Testis (tissue), 2 donors: ENCODE data around the gene SS18.

Experiments
- POLR2A ChIP-seq: fragments of 450-650 bp; IDR thresholded peaks from one replicate; pipeline ENCODE4 v1.6.1; 2017; ENCODE audit warnings: antibody characterized with exemption, mild to moderate bottlenecking, moderate library complexity
- TF ChIP-seq, protein P1 (sequence below), 3 experiments: fragments of 450-650 bp in 2 of 3; fragments of 200-600 bp in 1 of 3; sonication (generic) in 1 of 3; IDR thresholded peaks; one replicate each; pipeline ENCODE4 v1.5.1; 2016 to 2019; ENCODE audit warnings: antibody characterized with exemption in 3 of 3, mild to moderate bottlenecking in 2 of 3, moderate library complexity in 1 of 3

DNA sequence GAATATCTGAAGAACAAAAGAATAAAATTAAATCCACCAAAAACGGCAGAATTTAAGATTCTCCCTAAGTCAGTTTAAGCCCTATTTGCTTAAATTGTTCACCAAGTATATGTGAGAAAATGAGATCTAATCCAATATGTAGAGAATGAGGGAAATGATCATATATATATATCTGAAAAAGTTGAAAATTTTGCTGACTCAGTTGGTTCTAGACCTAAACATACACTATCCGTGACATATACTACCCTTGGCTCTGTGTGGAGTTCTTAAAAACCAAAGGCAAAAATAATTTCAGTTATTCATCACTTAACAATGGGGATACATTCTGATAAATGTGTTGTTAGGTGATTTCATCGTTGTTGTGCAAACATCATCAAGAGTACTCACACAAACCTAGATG lies 7.3 kb downstream of the SS18 start:
- no peak for TF ChIP-seq POLR2A
- TF ChIP-seq, protein P1, sequence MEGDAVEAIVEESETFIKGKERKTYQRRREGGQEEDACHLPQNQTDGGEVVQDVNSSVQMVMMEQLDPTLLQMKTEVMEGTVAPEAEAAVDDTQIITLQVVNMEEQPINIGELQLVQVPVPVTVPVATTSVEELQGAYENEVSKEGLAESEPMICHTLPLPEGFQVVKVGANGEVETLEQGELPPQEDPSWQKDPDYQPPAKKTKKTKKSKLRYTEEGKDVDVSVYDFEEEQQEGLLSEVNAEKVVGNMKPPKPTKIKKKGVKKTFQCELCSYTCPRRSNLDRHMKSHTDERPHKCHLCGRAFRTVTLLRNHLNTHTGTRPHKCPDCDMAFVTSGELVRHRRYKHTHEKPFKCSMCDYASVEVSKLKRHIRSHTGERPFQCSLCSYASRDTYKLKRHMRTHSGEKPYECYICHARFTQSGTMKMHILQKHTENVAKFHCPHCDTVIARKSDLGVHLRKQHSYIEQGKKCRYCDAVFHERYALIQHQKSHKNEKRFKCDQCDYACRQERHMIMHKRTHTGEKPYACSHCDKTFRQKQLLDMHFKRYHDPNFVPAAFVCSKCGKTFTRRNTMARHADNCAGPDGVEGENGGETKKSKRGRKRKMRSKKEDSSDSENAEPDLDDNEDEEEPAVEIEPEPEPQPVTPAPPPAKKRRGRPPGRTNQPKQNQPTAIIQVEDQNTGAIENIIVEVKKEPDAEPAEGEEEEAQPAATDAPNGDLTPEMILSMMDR (IDR thresholded peaks at IDR 0.05) = no peak
